CD4-positive, alpha-beta T cell treated with Interleukin-17A for 4 hours (primary cell): Measurements from ENCODE around the gene SYNGR2.

Experiments
- DNase-seq: peaks from one replicate; pipeline ENCODE4 v3.0.0-alpha.2; 2020; ENCODE audit warnings: mixed read lengths

Gene SYNGR2

GRCh38 chr17:78206298-78206697, 37.9 kb downstream of the SYNGR2 start:
- no peak for DNase-seq

GRCh38 chr17:78208486-78208885, 40.1 kb downstream of the SYNGR2 start:
- DNase-seq, result no peak

- DNase-seq, result no peak
Observed at GRCh38 chr17:78210111-78210510, 41.7 kb downstream of the SYNGR2 start.

- no peak for DNase-seq
Observed at GRCh38 chr17:78211032-78211431, 42.7 kb downstream of the SYNGR2 start.

- peak; percentile 93 for DNase-seq
Observed at GRCh38 chr17:78214016-78214705, 45.8 kb downstream of the SYNGR2 start, which contains the start of gene BIRC5. BIRC5 (plus strand) TSS chr17:78214253; CDS start chr17:78214317, 64 bp downstream.

- DNase-seq, result no peak
Observed at GRCh38 chr17:78214706-78215061, 46.3 kb downstream of the SYNGR2 start.

- DNase-seq, result no peak
Observed at GRCh38 chr17:78219396-78220150, 51.2 kb downstream of the SYNGR2 start.
